ENCODE measurements around the gene RSRC1. TPM values are rescaled to one million over a fixed set of nuclear protein-coding genes. Genes with fewer than 3 reads are reported as not detected.

The RSRC1 gene
- total and polyA plus RNA-seq, 2 of the 13 experiments (the other 11 are each of a cell fraction or from before 2014, with no cell fraction given) = 4.9 to 63.0 TPM

DNA sequence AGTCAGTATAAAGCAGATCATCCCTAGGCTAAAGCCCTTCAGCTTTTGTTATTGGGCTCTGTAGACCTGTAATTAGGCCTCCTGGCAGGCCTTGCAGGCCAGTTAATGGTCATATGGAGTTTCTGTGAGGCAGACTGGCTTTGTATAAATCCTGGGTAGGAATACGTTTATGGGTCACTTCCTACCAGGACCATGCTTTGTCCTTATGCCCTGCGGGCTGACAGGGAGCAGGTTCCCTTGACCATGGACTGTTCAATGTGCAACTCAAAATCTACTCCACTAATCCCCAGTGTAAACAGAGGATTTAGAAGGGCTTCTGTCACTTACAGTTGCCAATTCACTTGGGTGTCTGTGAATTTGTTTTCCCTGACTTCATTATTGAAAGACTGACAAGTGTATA lies 258.4 kb downstream of the RSRC1 start (continued):
- TF ChIP-seq, protein P1, sequence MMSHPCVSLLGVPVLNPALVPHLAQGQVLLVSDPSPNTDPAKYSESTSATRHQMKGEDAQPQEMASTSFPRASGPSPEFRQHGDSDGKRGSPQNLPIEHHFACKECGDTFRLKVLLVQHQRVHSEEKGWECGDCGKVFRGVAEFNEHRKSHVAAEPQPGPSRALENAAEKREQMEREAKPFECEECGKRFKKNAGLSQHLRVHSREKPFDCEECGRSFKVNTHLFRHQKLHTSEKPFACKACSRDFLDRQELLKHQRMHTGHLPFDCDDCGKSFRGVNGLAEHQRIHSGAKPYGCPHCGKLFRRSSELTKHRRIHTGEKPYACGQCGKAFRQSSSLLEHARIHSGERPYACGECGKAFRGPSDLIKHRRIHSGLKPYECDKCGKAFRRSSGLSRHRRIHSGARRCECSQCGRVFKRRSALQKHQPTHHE (CRISPR knock-in tag; IDR thresholded peaks at IDR 0.05; ENCODE audit: borderline replicate concordance) = no peak
- TF ChIP-seq, protein P2, sequence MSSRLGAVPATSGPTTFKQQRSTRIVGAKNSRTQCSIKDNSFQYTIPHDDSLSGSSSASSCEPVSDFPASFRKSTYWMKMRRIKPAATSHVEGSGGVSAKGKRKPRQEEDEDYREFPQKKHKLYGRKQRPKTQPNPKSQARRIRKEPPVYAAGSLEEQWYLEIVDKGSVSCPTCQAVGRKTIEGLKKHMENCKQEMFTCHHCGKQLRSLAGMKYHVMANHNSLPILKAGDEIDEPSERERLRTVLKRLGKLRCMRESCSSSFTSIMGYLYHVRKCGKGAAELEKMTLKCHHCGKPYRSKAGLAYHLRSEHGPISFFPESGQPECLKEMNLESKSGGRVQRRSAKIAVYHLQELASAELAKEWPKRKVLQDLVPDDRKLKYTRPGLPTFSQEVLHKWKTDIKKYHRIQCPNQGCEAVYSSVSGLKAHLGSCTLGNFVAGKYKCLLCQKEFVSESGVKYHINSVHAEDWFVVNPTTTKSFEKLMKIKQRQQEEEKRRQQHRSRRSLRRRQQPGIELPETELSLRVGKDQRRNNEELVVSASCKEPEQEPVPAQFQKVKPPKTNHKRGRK (CRISPR knock-in tag; IDR thresholded peaks at IDR 0.05) = no peak
- no peak for TF ChIP-seq SRSF1 (optimal IDR thresholded peaks at IDR 0.05; ENCODE audit: low read depth, low read length)
- TF ChIP-seq ZNF205 (CRISPR knock-in tag; IDR thresholded peaks at IDR 0.05) = peak; percentile 73; the same call in 1 of the 2 replicates
- TF ChIP-seq, protein P3, sequence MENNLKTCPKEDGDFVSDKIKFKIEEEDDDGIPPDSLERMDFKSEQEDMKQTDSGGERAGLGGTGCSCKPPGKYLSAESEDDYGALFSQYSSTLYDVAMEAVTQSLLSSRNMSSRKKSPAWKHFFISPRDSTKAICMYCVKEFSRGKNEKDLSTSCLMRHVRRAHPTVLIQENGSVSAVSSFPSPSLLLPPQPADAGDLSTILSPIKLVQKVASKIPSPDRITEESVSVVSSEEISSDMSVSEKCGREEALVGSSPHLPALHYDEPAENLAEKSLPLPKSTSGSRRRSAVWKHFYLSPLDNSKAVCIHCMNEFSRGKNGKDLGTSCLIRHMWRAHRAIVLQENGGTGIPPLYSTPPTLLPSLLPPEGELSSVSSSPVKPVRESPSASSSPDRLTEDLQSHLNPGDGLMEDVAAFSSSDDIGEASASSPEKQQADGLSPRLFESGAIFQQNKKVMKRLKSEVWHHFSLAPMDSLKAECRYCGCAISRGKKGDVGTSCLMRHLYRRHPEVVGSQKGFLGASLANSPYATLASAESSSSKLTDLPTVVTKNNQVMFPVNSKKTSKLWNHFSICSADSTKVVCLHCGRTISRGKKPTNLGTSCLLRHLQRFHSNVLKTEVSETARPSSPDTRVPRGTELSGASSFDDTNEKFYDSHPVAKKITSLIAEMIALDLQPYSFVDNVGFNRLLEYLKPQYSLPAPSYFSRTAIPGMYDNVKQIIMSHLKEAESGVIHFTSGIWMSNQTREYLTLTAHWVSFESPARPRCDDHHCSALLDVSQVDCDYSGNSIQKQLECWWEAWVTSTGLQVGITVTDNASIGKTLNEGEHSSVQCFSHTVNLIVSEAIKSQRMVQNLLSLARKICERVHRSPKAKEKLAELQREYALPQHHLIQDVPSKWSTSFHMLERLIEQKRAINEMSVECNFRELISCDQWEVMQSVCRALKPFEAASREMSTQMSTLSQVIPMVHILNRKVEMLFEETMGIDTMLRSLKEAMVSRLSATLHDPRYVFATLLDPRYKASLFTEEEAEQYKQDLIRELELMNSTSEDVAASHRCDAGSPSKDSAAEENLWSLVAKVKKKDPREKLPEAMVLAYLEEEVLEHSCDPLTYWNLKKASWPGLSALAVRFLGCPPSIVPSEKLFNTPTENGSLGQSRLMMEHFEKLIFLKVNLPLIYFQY (CRISPR knock-in tag; IDR thresholded peaks at IDR 0.05; ENCODE audit: borderline replicate concordance) = peak; percentile 90
- TF ChIP-seq, protein P4, sequence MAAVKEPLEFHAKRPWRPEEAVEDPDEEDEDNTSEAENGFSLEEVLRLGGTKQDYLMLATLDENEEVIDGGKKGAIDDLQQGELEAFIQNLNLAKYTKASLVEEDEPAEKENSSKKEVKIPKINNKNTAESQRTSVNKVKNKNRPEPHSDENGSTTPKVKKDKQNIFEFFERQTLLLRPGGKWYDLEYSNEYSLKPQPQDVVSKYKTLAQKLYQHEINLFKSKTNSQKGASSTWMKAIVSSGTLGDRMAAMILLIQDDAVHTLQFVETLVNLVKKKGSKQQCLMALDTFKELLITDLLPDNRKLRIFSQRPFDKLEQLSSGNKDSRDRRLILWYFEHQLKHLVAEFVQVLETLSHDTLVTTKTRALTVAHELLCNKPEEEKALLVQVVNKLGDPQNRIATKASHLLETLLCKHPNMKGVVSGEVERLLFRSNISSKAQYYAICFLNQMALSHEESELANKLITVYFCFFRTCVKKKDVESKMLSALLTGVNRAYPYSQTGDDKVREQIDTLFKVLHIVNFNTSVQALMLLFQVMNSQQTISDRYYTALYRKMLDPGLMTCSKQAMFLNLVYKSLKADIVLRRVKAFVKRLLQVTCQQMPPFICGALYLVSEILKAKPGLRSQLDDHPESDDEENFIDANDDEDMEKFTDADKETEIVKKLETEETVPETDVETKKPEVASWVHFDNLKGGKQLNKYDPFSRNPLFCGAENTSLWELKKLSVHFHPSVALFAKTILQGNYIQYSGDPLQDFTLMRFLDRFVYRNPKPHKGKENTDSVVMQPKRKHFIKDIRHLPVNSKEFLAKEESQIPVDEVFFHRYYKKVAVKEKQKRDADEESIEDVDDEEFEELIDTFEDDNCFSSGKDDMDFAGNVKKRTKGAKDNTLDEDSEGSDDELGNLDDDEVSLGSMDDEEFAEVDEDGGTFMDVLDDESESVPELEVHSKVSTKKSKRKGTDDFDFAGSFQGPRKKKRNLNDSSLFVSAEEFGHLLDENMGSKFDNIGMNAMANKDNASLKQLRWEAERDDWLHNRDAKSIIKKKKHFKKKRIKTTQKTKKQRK (IDR thresholded peaks at IDR 0.05; ENCODE audit: low read length) = no peak
- TF ChIP-seq ZNF441 (CRISPR knock-in tag; IDR thresholded peaks at IDR 0.05; ENCODE audit: borderline replicate concordance) = peak; percentile 38; the same call in 1 of the 2 replicates
- TF ChIP-seq, protein P5, sequence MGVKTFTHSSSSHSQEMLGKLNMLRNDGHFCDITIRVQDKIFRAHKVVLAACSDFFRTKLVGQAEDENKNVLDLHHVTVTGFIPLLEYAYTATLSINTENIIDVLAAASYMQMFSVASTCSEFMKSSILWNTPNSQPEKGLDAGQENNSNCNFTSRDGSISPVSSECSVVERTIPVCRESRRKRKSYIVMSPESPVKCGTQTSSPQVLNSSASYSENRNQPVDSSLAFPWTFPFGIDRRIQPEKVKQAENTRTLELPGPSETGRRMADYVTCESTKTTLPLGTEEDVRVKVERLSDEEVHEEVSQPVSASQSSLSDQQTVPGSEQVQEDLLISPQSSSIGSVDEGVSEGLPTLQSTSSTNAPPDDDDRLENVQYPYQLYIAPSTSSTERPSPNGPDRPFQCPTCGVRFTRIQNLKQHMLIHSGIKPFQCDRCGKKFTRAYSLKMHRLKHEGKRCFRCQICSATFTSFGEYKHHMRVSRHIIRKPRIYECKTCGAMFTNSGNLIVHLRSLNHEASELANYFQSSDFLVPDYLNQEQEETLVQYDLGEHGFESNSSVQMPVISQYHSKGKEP (CRISPR knock-in tag; IDR thresholded peaks at IDR 0.05) = no peak
- 0 out of 2 replicates have a peak, but pooled peaks have one; percentile 44 for TF ChIP-seq ZSCAN9 (CRISPR knock-in tag; IDR thresholded peaks at IDR 0.05; ENCODE audit: borderline replicate concordance)
- no peak for TF ChIP-seq JDP2 (CRISPR knock-in tag; IDR thresholded peaks at IDR 0.05; ENCODE audit: borderline replicate concordance)
- 0 out of 2 replicates have a peak, but pooled peaks have one; percentile 56 for TF ChIP-seq ZBTB7B (CRISPR knock-in tag; IDR thresholded peaks at IDR 0.05)
- TF ChIP-seq ZNF776 (CRISPR knock-in tag; IDR thresholded peaks at IDR 0.05) = no peak
- TF ChIP-seq KDM5B (CRISPR knock-in tag; IDR thresholded peaks at IDR 0.05; ENCODE audit: borderline replicate concordance) = no peak
- no peak for TF ChIP-seq GPN1 (CRISPR knock-in tag; IDR thresholded peaks at IDR 0.05; ENCODE audit: borderline replicate concordance)
- TF ChIP-seq ZFP36L2 (CRISPR knock-in tag; IDR thresholded peaks at IDR 0.05) = no peak
- TF ChIP-seq ZNF331 (CRISPR knock-in tag; IDR thresholded peaks at IDR 0.05) = peak; percentile 89
- peak; percentile 67 for TF ChIP-seq CEBPG (CRISPR knock-in tag; IDR thresholded peaks at IDR 0.05)

Data from HepG2 (cell line).